Tibial artery (tissue), 4 donors: ENCODE data around the gene LIMK1.

Source experiments
- DNase-seq, 2 donors: peaks; one replicate each; pipeline ENCODE4 v3.0.0-alpha.2; 2019
- H3K27ac ChIP-seq, 2 donors: fragments of 200-600 bp; sonication (generic) in 1 of 2; 1 replicate in 1 of 2; 2 replicates in 1 of 2; pipeline ENCODE4 v1.5.1; 2018 to 2019; ENCODE audit warnings: mild to moderate bottlenecking in 1 of 2
- H3K27me3 ChIP-seq, 2 donors: fragments of 200-600 bp; sonication (generic) in 1 of 2; one replicate each; pipeline versions ENCODE4 v1.5.1 to v1.6.0; 2016 to 2019
- H3K36me3 ChIP-seq, 3 donors: fragments of 200-600 bp; sonication (generic) in 2 of 3; one replicate each; pipeline ENCODE4 v1.5.1; 2016 to 2019; ENCODE audit warnings: mild to moderate bottlenecking in 2 of 3
- H3K4me1 ChIP-seq, 4 donors: fragments of 200-600 bp; sonication (generic) in 2 of 4; 1 replicate in 3 of 4; 2 replicates in 1 of 4; pipeline ENCODE4 v1.5.1; 2016 to 2019
- H3K4me3 ChIP-seq, 2 donors: fragments of 200-600 bp; sonication (generic) in 1 of 2; 1 replicate in 1 of 2; 2 replicates in 1 of 2; pipeline ENCODE4 v1.5.1; 2018 to 2019; ENCODE audit warnings: mild to moderate bottlenecking in 2 of 2
- H3K9me3 ChIP-seq, 3 donors: fragments of 200-600 bp; sonication (generic) in 1 of 3; one replicate each; pipeline ENCODE4 v1.5.1; 2016 to 2019
- intact Hi-C: fragments of 100-400 bp; cut with DNase I; formaldehyde crosslinking; loops from one replicate; pipeline ENCODE4 v1.15.0; 2023; ENCODE audit warnings: low total_unique reads
- TF ChIP-seq, protein P1 (sequence below), 2 experiments: fragments of 200-600 bp in 1 of 2; fragments of 450-650 bp in 1 of 2; IDR thresholded peaks; one replicate each; pipeline ENCODE4 v1.5.1; 2017 to 2019; ENCODE audit warnings: antibody characterized with exemption in 2 of 2, mild to moderate bottlenecking in 1 of 2, moderate library complexity in 1 of 2

The LIMK1 gene

DNA sequence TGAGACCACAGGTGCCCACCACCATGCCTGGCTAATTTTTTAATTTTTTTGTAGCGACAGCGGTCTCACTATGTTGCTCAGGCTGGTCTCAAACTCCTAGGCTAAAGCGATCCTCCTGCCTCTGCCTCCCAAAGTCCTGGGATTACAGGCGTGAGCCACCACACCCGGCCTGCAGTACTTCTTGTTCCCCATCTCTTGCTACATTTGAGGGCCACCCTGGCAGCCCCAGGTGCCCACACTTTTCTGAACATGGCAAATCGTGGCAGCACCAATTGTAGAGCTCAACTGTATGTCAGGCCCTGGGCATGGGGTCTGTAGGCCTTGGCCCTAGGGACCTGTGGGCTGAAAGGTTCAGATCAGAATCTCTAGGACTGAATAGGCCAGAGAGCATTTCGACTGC lies 25.1 kb upstream of the LIMK1 start:
- Histone ChIP-seq H3K4me3 (no peak overlapping the region), H3K27ac (peak overlapping the region; percentile 84 to 87), H3K27me3 (no peaks in the 10 kb centered on the region), H3K9me3 (no peaks in the 10 kb centered on the region), H3K4me1 (peaks cover 0 to 51% (median 35%) of the 10 kb centered on the region in 4 donors), H3K36me3 (peaks cover 83 to 93% (median 90%) of the 10 kb centered on the region in 3 donors)
- intact Hi-C loops: no loop called here
- DNase-seq: peak in 1 of 2 donors; percentile 64
- TF ChIP-seq, protein P1, sequence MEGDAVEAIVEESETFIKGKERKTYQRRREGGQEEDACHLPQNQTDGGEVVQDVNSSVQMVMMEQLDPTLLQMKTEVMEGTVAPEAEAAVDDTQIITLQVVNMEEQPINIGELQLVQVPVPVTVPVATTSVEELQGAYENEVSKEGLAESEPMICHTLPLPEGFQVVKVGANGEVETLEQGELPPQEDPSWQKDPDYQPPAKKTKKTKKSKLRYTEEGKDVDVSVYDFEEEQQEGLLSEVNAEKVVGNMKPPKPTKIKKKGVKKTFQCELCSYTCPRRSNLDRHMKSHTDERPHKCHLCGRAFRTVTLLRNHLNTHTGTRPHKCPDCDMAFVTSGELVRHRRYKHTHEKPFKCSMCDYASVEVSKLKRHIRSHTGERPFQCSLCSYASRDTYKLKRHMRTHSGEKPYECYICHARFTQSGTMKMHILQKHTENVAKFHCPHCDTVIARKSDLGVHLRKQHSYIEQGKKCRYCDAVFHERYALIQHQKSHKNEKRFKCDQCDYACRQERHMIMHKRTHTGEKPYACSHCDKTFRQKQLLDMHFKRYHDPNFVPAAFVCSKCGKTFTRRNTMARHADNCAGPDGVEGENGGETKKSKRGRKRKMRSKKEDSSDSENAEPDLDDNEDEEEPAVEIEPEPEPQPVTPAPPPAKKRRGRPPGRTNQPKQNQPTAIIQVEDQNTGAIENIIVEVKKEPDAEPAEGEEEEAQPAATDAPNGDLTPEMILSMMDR (IDR thresholded peaks at IDR 0.05): no peak

DNA sequence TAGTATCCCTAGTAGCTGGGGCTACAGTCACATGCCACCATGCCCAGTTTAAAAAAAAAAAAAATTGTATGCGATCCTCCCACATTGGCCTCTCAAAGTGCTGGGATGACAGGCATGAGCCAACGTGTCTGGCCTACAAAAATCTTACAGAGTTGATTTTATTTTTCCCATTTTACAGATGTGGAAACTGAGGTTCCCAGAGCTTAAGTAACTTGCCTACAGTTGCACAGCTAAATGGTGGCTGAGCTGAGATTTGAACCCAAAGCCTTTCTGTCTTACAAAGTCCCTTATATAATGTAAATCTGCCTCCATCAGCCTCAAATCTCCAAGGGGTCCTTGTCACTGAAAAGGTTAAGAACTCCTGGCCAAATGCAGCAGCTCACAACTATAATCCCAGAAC lies 24.6 kb upstream of the LIMK1 start:
- H3K9me3 ChIP-seq: no peaks in the 10 kb centered on the region
- peaks cover 0 to 51% (median 35%) of the 10 kb centered on the region in 4 donors for H3K4me1 ChIP-seq
- H3K36me3 ChIP-seq: peaks cover 79 to 93% (median 90%) of the 10 kb centered on the region in 3 donors
- TF ChIP-seq, protein P1 (IDR thresholded peaks at IDR 0.05): no peak
- peak in 1 of 2 donors; percentile 33 for DNase-seq
- intact Hi-C loops: no loop called here
- H3K4me3 ChIP-seq: no peak overlapping the region
- H3K27ac ChIP-seq: peak overlapping the region; percentile 84 to 87
- no peaks in the 10 kb centered on the region for H3K27me3 ChIP-seq

DNA sequence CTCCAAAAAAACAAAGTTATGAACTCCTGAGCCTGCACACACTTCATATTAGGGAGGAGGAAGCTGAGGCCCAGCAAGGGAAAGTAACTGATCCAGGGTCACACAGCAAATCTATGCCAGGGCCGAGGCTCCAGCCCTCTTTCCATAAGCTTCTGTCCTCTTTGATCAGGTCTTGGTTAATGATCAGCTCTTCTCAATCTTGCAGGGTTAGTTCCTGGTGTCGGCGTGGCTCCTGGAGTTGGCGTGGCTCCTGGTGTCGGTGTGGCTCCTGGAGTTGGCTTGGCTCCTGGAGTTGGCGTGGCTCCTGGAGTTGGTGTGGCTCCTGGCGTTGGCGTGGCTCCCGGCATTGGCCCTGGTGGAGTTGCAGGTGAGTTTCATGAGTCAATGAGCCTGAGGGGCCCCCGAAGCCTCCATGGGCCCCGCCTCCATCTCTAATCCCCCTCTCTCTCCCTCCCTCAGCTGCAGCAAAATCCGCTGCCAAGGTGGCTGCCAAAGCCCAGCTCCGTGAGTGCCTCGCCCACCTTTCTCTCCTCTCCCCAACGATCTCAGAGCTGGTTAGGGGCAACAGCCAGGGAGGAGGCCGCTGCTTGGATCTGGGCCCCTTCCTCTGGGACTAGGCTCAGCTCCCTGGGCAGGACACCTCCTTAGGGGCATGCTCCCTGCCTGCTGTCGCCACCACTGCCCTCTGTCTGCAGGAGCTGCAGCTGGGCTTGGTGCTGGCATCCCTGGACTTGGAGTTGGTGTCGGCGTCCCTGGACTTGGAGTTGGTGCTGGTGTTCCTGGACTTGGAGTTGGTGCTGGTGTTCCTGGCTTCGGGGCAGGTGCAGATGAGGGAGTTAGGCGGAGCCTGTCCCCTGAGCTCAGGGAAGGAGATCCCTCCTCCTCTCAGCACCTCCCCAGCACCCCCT lies 23.7 kb upstream of the LIMK1 start:
- peaks cover 77 to 93% (median 87%) of the 10 kb centered on the region in 3 donors for H3K36me3 ChIP-seq
- H3K27me3 ChIP-seq: no peaks in the 10 kb centered on the region
- no peaks in the 10 kb centered on the region for H3K9me3 ChIP-seq
- TF ChIP-seq, protein P1 (IDR thresholded peaks at IDR 0.05): no peak
- peaks cover 0 to 51% (median 35%) of the 10 kb centered on the region in 4 donors for H3K4me1 ChIP-seq
- H3K27ac ChIP-seq: peak overlapping the region; percentile 84 to 87
- DNase-seq: peak in 1 of 2 donors; percentile 82
- H3K4me3 ChIP-seq: no peak overlapping the region
- intact Hi-C loops: no loop called here

DNA sequence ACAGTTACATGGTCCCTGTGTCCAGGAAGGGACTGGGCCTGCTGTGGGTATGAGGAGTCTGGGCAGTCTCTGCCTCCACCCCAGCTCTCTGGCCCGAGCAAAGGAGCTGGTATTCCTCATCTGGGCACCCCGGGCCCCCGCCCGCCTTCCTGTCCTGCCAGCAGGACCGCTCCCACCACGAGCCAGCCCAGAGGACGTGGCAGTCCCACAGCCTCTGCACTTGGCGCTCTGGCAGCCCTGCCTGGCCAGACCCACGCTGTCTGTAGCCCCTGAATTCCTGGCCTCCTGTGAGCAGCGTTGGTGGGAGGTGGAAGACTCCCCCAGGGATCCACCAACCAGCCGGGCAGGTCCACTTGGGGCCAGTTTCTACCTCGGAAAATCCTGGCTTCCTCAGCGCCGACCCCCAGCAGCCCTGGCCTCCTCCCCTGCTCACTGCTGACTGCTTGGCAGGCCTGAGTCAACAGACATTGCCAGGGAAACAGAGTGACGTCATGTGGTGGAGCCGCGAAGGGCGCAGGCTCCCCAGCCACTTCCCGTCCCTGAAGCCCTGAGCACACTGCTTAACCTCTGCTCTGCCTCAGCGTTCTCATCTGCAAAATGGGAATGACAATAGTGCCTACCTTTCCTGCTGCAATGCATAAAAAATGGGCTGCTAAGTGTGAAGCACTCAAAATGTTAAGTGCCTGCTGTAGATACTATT lies 21.6 kb upstream of the LIMK1 start:
- H3K27ac ChIP-seq: peak overlapping the region; percentile 84 to 87
- H3K4me3 ChIP-seq: peak overlapping the region in 1 of 2 donors; percentile 3
- H3K9me3 ChIP-seq: no peaks in the 10 kb centered on the region
- intact Hi-C loops: no loop called here
- DNase-seq: peak; percentile 83 to 95
- peaks cover 75 to 93% (median 87%) of the 10 kb centered on the region in 3 donors for H3K36me3 ChIP-seq
- TF ChIP-seq, protein P1 (IDR thresholded peaks at IDR 0.05): no peak
- no peaks in the 10 kb centered on the region for H3K27me3 ChIP-seq
- peaks cover 0 to 51% (median 35%) of the 10 kb centered on the region in 4 donors for H3K4me1 ChIP-seq

DNA sequence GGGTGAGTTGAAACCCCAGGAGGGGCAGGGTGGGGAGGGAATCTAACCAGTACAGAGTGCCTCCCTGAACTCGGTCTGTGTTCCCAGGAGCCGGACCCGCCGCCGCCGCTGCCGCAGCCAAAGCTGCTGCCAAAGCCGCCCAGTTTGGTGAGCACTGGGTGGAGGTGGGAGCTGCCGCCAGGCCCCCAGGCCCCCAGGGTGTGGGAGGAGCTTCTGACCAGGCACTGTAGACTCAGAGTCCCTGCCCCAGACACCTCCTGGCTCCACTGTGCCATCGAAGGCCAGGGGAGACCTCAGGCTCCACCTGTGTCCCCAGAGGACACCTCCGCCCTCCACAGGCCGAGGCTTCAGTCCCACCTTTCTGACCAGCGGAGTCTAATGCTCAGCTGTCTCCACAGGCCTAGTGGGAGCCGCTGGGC lies 20.4 kb upstream of the LIMK1 start:
- TF ChIP-seq, protein P1 (IDR thresholded peaks at IDR 0.05): no peak
- Histone ChIP-seq H3K36me3 (peaks cover 64 to 88% (median 75%) of the 10 kb centered on the region in 3 donors), H3K4me3 (no peak overlapping the region), H3K27ac (peak overlapping the region; percentile 84 to 87), H3K27me3 (no peaks in the 10 kb centered on the region), H3K4me1 (peaks cover 0 to 48% (median 35%) of the 10 kb centered on the region in 4 donors), H3K9me3 (no peaks in the 10 kb centered on the region)
- DNase-seq: peak in 1 of 2 donors; percentile 73
- intact Hi-C loops: no loop called here
